ENCODE results near the gene MAT1A.
"Not testable (repeated sequence)": the region's sequence is repeated elsewhere in the genome, so short reads cannot be mapped to it uniquely, and the experiment has no call there.

GRCh38 chr10:80249906-80250305 is 39.6 kb downstream of the MAT1A start:
- TF ChIP-seq CTCF (IDR thresholded peaks at IDR 0.05; ENCODE audit: insufficient read depth, low read depth, low read length); EZH2 (IDR thresholded peaks at IDR 0.05; ENCODE audit: insufficient read depth, low read length): not testable (repeated sequence)
